Mucosa of descending colon (tissue), 3 donors: ENCODE data around the gene DHRS12. TPM values are rescaled to one million over a fixed set of nuclear protein-coding genes. Genes with fewer than 3 reads are reported as not detected.

Experiments used
- ATAC-seq: fragments of 200-7000 bp; cut with Tn5 transposase; one replicate; pipeline ENCODE4 v1.9.1; 2020; ENCODE audit warnings: mild to moderate bottlenecking, moderate library complexity
- DNase-seq, 3 donors: peaks; one replicate each; pipeline ENCODE4 v3.0.0-alpha.2; 2020
- H3K36me3 ChIP-seq: fragments of 200-600 bp; one replicate; pipeline ENCODE4 v1.8.0; 2021; ENCODE audit warnings: low read depth, mild to moderate bottlenecking
- H3K4me1 ChIP-seq: fragments of 200-600 bp; one replicate; pipeline ENCODE4 v1.8.0; 2021; ENCODE audit warnings: low read depth, mild to moderate bottlenecking
- H3K4me3 ChIP-seq: fragments of 200-600 bp; one replicate; pipeline ENCODE4 v1.8.0; 2021; ENCODE audit warnings: mild to moderate bottlenecking
- H3K9me3 ChIP-seq: fragments of 200-600 bp; one replicate; pipeline ENCODE4 v1.8.0; 2021; ENCODE audit warnings: mild to moderate bottlenecking
- CTCF ChIP-seq: fragments of 200-600 bp; IDR thresholded peaks from one replicate; pipeline ENCODE4 v1.8.0; 2022; ENCODE audit warnings: antibody characterized with exemption, mild to moderate bottlenecking
- intact Hi-C, 2 donors: fragments of 100-400 bp; cut with DNase I in 1 of 2; cut with micrococcal nuclease in 1 of 2; formaldehyde crosslinking; loops; one replicate each; pipeline versions ENCODE4 v1.11.0 to v1.11.1; 2022; cut with DNase I, micrococcal nuclease
- total RNA-seq, 3 donors: library from RNA; stranded (reverse); fragmentation: NEBNext Ultra II Directional in 2 of 3; extraction: Animal tissue kit (Norgen Biotek cat#: 25700) in 2 of 3; gene quantifications; one replicate each; pipeline versions ENCODE4 v1.2.1 to v1.2.4, GENCODE V29; 2021 to 2023
- donor health status: DM: no; HTN: no; CAD: no; lungs with moderate emphysema.
- donor health status: DM: no; HTN: no; CAD: no.
- donor health status: DM: no; HTN: yes; CAD: no.

The DHRS12 gene
- total RNA-seq, 3 donors from 2014 or later, result 11.8 to 15.1 (median 14.1) TPM

DNA sequence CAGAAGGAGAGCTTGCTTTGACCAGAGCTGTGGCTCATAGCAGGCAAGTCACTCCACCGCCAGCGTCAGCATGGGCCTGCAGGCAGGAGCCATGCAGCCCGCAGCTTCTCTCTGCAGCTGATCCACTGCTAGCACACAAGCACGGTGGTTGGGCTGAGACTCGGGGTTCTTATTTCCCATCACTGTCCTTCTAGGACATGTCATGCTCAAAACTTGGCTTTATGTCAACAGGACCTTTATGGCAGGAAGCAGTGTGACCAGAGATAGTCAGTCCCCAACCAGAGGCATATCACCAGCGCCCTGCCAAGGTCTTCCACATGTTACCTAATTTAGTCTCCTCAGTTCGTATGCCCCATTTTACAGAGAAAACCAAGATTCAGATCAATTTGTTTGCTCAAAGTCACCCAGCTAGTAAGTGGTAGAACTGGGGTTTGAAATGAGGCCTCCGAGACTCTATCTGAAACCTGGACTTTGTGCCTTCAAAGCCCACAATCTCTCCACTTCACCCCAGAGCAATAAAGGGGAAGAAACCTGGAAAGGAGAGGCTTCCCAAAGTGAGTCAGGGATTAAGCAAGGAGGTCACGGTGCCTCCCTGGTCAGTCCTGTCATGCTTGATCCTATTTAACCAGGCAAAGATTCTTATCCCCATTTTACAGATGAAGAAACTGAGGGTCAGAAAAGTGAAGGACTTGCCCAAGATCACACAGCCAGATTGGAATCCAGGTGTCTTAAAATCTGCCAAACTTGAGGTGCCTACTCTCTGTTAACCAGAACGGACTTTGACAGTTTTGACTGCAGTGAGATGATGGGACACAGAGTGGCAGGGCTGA is 36.0 kb upstream of the DHRS12 start:
- TF ChIP-seq CTCF, result no peak
- H3K4me1 ChIP-seq, result no peaks in the 10 kb centered on the region
- no peak for DNase-seq

DNA sequence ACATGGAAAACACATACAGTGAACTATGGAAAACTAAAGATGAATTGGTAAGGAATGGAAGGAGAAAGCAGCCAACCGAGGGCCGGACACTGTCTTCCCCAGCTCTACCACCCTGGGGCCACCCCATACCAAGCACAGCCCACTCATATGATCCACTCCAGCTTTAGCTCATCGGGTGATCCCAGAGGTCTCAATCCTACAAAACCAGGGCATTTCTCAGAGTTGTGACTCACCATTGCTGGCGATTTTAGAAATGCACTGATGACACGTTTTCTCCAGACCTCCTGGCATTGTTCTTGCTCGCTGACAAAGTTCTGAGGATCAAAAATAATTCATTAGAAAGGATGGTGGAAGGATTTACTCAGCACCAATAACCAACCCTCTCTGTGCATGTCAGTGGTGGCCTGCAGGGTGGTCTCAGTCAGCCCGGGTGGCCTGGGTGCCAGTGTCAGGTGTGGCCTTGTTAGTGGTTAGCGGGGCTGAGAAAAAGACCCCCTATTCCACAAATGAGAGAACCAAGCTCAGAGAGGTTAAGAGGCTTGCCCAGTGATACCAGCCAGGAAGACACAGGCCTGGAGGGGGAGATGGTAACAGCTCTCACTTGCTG is 34.4 kb upstream of the DHRS12 start:
- ATAC-seq (no peak), DNase-seq (no peak)
- no peak for TF ChIP-seq CTCF
- intact Hi-C loops, result no loop called here
- no peaks in the 10 kb centered on the region for H3K4me1 ChIP-seq
- no peaks in the 10 kb centered on the region for H3K36me3 ChIP-seq
- H3K4me3 ChIP-seq, result no peak overlapping the region
- H3K9me3 ChIP-seq, result no peaks in the 10 kb centered on the region

More for the DNA sequence above, 36.0 kb upstream of the DHRS12 start:
- Histone ChIP-seq H3K36me3 (no peaks in the 10 kb centered on the region), H3K9me3 (no peaks in the 10 kb centered on the region), H3K4me3 (no peak overlapping the region)
- no peak for ATAC-seq
- intact Hi-C loops, result no loop called here

DNA sequence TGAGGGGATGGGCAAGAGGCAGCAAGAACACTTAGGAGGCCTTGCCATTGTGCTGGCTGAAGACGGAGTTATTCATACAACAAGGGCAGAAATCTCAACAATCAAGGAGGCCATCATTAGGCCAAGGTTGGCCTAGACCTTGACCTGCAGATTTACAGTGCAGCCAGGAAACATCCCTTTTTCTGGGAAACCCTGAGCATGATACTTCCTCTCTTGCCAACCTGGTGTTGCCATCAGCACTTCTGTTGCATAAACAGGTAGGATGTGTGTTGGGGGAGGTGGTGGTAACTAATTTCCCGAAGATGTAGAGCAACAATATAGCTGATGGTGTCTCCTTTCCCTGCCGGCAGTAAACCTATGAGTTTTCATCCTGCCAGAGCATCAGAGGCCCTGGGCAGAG is 33.1 kb upstream of the DHRS12 start:
- intact Hi-C loops, result no loop called here
- Histone ChIP-seq H3K4me1 (no peaks in the 10 kb centered on the region), H3K4me3 (no peak overlapping the region), H3K36me3 (no peaks in the 10 kb centered on the region), H3K9me3 (no peaks in the 10 kb centered on the region)
- DNase-seq, result no peak
- no peak for TF ChIP-seq CTCF
- no peak for ATAC-seq

- Histone ChIP-seq H3K9me3 (no peaks in the 10 kb centered on the region), H3K4me3 (no peak overlapping the region), H3K4me1 (no peaks in the 10 kb centered on the region), H3K36me3 (no peaks in the 10 kb centered on the region)
- TF ChIP-seq CTCF, result no peak
- DNase-seq (no peak), ATAC-seq (no peak)
- intact Hi-C loops, result no loop called here
Measured at GRCh38 chr13:51834581-51835171, 30.7 kb upstream of the DHRS12 start.

DNA sequence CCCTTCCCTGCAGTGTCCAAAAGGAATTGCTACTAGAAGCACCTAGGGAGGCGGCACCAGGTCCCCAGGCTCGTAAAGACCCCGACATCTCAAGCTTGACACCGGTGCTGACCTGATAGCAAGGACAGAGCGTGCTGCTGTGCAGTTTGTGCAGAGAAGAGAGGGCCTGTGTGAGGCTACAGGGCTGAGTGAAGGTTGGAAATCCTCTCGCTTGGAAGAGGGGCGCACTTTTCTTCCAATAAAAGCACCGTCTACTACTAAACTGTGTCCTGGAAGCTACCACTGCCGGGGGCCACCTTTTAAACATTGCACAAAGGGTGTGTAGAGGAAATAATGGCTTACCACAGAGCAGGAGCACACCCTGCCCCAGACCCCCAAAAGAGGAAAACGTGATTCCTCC is 30.0 kb upstream of the DHRS12 start:
- H3K36me3 ChIP-seq, result no peaks in the 10 kb centered on the region
- no peaks in the 10 kb centered on the region for H3K4me1 ChIP-seq
- no peaks in the 10 kb centered on the region for H3K9me3 ChIP-seq
- H3K4me3 ChIP-seq, result no peak overlapping the region
- TF ChIP-seq CTCF, result no peak
- DNase-seq (no peak), ATAC-seq (no peak)
- intact Hi-C loops, result no loop called here
